GM18907 (cell line): ENCODE results near the gene SYCN.
A peak's percentile ranks its signal among the peaks of the same experiment; 100 is the strongest.
"Not testable (repeated sequence)": the region's sequence is repeated elsewhere in the genome, so short reads cannot be mapped to it uniquely, and the experiment has no call there.

Experiments used
- ATAC-seq: cut with Tn5 transposase; IDR thresholded peaks from one replicate; pipeline ENCODE4 v1.9.1; 2021; ENCODE audit warnings: mild to moderate bottlenecking, moderate library complexity; ENCODE audit not compliant: unreplicated experiment

SYCN gene

GRCh38 chr19:39203372-39204341 lies at the start of gene SYCN:
Gene SYCN (minus strand): TSS chr19:39204263. CDS start chr19:39204254, 9 bp downstream.
- no peak for ATAC-seq

GRCh38 chr19:39253374-39254149 lies 49.5 kb upstream of the SYCN start:
- ATAC-seq: no peak

GRCh38 chr19:39252458-39252857 lies 48.4 kb upstream of the SYCN start:
- ATAC-seq: no peak

- no peak for ATAC-seq
Observed at GRCh38 chr19:39251846-39252245, 47.8 kb upstream of the SYCN start.

- ATAC-seq: no peak
Observed at GRCh38 chr19:39251081-39251480, 47.0 kb upstream of the SYCN start.

- no peak for ATAC-seq
Observed at GRCh38 chr19:39248806-39249205, 44.7 kb upstream of the SYCN start, which contains the start of gene IFNL4. Gene IFNL4 (minus strand): TSS chr19:39248856.

GRCh38 chr19:39247701-39248664 lies 43.9 kb upstream of the SYCN start:
- ATAC-seq: no peak

GRCh38 chr19:39246951-39247669 lies 43.0 kb upstream of the SYCN start:
- no peak for ATAC-seq

- ATAC-seq: not testable (repeated sequence)
Observed at GRCh38 chr19:39245166-39245565, 41.1 kb upstream of the SYCN start.

GRCh38 chr19:39244410-39245100 lies 40.5 kb upstream of the SYCN start, which contains the start of gene IFNL3:
Gene IFNL3 (minus strand): TSS chr19:39245006. CDS start chr19:39244967, 39 bp downstream.
- not testable (repeated sequence) for ATAC-seq

GRCh38 chr19:39243741-39244140 lies 39.7 kb upstream of the SYCN start:
- not testable (repeated sequence) for ATAC-seq

- no peak for ATAC-seq
Observed at GRCh38 chr19:39240421-39240820, 36.4 kb upstream of the SYCN start.

GRCh38 chr19:39238944-39239343 lies 34.9 kb upstream of the SYCN start:
- ATAC-seq: no peak

GRCh38 chr19:39238209-39238608 lies 34.1 kb upstream of the SYCN start:
- no peak for ATAC-seq

- peak; percentile 46 for ATAC-seq
Observed at GRCh38 chr19:39237200-39238184, 33.4 kb upstream of the SYCN start.

- ATAC-seq: no peak
Observed at GRCh38 chr19:39236527-39236926, 32.5 kb upstream of the SYCN start.

GRCh38 chr19:39232708-39233107 lies 28.6 kb upstream of the SYCN start:
- no peak for ATAC-seq
